HG02798 (cell line): ENCODE data around the gene LENG8.

Source experiments
- ATAC-seq: cut with Tn5 transposase; IDR thresholded peaks from one replicate; pipeline ENCODE4 v1.9.1; 2021; ENCODE audit warnings: mild to moderate bottlenecking; ENCODE audit not compliant: unreplicated experiment, poor library complexity

The LENG8 gene

DNA sequence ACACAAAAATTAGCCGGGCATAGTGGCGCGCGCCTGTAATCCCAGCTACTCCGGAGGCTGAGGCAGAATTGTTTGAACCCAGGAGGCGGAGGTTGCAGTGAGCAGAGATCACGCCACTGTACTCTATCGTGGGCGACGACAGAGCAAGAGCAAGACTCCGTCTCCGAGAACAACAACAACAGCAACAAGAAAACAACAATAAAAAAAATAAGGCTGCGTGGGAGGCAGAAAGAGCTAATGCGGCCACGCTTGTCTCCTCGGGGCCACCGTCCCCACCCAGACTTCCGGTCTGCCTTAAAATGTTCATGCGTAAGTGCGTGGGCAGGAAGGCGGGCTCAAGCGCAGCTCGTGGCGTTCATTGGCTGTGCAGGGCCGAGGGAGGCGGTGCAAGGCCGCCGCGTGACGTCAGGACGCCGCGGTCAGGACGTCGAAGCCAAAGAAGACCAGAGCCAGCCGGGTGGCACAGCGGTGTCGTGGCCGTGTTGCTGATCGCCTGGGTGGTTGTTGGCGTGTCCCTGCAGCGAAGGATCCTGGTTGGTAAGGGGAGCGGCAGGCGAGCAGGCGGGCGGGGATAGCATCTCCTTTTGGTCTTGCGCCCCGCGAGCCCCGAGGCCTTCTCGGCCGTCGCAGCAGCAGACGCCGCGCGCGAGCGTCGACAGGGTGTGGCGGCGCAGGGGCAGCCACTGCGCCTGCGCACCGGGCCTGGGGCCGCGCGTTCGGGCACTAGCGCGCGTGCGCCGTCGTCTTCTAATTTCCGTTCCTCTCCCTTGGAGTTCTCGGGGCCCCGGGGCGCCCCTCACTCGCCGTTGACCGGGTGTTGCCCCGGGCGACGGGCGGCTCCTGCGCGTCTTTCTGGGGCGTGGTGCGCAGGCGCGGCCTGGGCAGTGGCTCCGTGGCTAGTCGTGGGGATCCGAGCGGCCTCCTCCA, at the start of gene LENG8:
TSS of gene LENG8 (plus strand) at position 426 of the 927 bp plus-strand sequence. CDS start 2,146 bp downstream, outside the sequence.
- ATAC-seq = peak; percentile 90

DNA sequence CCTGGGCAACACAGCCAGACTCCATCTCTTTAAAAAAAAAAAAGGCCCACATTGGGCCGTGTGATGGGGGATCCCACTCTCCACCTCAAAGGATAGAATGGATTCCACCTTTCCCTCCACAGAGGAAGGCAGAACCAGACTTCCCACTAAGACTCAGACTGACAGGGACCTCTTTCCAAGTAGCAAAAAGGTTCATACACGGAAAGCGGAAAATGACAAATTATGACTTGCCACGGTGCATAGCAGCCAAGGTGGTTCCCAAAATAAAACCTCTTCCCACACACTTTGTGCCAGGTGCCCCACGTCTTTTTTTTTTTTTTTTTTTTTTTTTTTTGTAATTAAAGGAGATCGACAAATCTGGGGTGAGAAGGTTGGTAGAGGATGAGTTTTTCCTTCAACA, 48.1 kb upstream of the LENG8 start:
- no peak for ATAC-seq

DNA sequence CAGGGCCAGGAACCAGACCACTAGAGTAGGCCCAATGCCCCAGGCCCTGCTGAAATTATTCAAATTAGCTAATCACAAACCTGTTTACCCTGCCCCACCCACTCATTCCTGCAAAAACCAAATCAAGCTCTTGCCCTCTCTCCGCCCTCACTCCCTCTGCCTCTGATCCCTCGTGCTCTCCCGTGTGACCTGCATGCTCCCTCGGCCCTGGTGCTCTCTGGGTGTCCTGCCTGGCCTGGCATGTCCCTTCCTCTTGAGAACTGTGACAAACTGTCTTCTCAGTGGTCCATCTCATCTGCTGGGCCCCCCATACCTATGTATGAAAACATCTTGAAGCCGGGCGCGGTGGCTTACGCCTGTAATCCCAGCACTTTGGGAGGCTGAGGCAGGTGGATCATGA, 45.9 kb upstream of the LENG8 start:
- no peak for ATAC-seq

DNA sequence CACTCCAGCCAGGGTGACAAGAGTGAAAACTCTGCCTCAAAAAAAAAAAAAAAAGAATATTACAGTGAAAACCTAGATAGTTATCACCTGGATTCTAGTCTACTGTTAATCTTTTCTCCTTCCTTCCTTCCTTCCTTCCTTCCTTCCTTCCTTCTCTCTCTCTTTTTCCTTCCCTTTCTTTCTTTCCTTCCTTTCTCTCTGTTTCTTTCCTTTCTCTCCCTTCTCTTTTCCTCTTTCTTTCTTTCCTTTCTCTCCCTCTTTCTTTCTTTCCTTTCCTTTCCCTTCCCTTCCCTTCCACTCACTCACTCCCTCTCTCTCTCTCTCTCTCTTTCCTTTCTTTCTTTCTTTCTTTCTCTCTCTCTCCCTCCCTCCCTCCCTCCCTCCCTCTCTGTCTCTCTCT, 43.4 kb upstream of the LENG8 start:
- ATAC-seq = no peak

DNA sequence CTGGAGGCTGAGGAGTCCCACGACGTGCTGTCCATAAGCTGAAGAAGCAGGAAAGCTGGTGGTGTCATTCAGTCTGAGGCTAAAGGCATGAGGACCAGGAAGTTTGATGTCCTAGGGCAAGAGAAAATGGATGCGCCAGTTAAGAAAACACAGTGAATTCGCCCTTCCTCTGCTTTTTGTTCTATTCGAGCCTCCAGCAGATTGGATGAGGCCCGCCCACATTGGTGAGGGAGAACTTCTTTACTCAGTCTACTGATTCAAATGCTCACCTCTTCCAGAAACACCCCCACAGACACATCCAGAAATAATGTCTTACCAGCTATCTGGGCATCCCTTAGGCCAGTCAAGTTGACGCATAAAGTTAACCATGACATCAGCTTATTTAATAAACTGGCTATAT, 41.2 kb upstream of the LENG8 start:
- ATAC-seq = no peak

DNA sequence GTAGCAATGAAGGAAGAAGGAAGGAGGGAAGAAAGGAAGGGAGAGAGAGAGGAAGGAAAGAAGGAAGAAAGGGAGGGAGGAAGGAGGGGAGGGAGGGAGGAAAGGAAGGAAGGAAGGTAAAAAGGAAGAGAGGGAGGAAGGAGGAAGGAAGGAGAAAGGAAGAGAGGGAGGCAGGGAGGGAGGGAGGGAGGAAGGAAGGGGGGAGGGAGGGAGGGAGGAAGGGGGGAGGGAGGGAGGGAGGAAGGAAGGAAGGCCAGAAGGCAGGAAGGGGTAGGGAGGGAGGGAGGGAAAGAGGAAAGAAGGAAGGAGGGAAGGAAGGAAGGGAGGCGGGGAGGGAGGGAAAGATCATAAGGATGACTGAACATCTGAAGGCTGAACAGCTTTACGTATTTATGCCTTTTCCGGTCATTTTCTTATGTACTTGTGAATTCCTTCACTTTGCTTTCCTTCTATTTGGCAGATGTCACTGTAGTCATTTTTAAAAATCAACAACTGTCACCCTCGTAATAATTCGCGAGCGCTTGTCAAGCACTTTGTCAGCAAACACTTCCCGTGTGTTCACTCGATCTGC, 40.5 kb upstream of the LENG8 start:
- no peak for ATAC-seq

DNA sequence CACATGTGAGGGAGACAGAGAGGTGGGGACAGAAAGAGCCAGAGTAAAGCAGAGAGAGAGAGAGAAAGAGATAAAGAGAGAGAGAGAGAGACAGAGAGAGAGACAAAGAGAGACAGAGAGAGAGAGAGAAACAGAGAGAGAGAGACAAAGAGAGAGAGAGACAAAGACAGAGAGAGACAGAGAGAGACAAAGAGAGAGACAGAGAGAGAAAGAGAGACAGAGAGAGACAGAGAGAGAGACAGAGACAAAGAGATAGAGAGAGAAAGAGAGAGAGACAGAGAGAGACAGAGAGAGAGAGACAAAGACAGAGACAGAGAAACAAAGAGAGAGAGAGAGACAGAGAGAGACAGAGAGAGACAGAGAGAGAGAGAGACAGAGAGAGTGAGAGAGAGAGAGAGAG, 38.0 kb upstream of the LENG8 start:
- no peak for ATAC-seq

DNA sequence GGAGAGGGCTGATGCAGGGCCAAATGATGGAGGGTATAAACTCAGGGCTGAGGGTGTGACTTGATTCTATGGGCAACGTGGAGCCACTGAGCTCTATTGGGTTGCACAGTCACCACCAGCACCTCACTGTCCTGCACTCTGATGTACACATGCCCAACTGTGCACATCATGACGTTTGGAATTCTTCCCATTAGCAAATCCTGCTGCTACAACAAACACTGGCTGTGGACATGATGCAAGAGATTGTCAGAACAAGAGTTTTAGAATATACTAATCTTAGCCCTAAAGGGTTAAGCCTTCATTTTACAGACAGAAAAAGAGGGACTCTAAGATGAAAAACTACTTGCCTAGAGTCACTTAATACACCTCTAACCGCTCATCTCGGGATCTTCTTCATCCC, 36.1 kb upstream of the LENG8 start:
- no peak for ATAC-seq

DNA sequence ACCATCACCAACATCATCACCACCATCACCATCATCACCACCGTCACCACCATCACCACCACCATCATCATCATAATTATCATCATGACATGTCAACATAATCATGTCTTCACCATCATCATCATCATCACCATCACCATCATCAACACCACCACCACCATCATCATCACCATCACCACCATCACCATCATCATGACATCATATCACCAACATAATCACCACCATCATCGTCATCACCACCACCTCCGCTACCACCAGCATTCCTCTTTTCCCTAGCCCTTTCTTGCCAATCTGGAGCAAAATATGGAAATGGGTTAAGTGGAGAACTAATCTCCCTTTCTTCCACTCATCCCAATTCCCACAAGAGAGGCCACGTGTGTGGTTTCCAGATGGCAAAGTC, 34.8 kb upstream of the LENG8 start:
- no peak for ATAC-seq

DNA sequence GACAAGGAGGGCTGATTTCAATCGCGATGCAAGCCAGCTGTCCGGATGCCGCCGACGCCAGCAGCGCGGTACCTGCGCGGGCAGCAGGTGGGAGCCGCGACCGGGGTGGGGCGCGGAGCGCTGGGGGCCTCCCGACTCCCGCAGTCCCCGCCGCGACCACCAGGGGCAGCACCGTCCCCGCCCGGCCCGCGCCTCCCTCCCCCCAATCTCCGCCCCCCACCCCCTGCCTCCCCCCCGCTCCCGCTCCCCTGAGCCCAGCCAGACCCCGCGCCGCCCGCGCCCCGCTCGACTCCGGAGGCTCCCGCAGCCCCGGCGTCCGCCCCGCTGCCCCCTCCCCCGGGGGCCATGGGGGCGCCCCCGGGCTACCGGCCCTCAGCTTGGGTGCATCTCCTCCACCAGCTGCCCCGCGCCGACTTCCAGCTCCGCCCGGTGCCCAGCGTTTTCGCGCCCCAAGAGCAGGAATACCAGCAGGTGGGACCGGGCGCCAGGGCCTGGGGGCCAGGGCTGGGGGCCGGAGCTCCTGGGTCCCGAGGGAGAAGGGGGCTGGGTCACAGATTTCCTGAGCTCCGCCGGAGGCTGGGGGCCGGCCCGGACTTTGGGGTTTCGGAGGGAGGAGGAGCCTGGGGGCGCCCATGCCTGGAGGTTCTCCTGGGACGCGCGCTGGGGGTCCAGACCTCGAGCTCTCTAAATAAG, 33.6 kb upstream of the LENG8 start, which contains the start of gene TTYH1:
TSS of gene TTYH1 (plus strand) at position 257 of the 693 bp plus-strand sequence. CDS start at position 346, 89 bp downstream.
- no peak for ATAC-seq

DNA sequence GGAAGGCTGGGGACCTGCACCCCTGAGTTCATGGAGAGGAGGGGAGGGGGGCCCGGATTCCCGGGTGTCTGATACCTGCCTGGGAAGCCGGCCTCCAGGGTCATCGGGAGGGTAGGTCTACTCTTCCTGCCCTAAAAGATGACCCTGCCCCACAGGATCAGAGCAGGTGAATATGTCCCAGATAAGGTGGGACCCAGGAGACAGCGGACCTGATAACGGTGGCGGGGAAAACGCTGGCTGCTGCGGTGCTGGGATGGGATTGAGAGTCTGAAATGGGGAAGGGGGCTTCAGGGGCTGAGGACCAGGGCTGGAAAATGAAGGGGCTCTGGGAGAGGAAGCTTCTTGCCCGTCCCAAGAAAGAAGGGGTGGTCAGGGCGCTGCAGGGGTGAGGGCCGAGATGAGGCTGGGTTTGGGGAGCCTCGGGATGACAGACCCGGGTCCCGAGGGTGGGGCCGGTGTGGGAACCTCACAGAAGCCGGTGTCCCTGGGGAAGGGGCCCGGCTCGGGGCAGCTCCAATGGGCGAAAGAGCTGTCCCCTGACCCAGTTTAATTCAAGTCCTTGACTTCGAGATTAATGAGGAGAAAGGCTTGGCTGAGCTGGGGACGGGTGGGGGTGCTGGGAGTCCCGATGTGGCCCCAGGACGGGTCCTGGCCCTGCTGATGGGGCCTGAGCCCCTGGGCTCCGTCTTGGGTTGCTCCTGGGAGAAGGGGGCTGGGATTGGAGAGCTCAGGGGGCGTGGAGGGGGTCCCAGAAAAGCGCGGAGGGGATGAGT, 32.9 kb upstream of the LENG8 start:
- ATAC-seq = no peak

DNA sequence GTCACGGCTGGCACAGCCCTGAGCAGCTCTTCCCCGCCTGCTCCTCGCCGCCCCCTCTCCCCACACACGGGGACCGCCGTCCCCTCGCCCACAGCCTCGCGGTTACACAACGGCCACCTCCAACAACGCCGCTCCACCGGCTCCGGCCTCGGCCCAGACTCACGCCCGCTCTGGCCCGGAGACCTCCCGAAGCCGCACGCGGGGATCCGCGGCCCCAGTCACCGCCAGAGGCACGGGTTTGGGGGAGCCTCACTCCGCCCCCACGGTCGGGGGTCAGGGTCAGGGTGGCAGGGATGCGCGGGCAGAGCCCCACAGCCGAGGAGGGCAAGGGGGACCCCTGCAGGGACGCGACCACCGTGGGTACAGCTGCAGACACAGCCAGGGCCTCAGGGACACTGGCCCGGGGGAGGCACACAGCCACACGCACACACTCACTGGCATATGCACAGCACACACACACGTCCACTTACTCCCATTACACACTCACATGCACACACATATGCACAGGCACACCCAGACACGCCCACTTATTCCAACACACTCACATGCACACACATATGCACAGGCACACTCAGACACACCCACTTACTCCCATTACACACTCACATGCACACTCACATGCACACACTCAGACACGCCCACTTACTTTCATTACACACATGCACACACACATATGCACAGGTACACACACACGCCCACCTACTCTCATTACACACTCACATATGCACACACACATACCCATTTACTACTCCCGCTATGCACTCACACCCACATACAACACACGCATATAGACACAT, 32.1 kb upstream of the LENG8 start:
- ATAC-seq = no peak

DNA sequence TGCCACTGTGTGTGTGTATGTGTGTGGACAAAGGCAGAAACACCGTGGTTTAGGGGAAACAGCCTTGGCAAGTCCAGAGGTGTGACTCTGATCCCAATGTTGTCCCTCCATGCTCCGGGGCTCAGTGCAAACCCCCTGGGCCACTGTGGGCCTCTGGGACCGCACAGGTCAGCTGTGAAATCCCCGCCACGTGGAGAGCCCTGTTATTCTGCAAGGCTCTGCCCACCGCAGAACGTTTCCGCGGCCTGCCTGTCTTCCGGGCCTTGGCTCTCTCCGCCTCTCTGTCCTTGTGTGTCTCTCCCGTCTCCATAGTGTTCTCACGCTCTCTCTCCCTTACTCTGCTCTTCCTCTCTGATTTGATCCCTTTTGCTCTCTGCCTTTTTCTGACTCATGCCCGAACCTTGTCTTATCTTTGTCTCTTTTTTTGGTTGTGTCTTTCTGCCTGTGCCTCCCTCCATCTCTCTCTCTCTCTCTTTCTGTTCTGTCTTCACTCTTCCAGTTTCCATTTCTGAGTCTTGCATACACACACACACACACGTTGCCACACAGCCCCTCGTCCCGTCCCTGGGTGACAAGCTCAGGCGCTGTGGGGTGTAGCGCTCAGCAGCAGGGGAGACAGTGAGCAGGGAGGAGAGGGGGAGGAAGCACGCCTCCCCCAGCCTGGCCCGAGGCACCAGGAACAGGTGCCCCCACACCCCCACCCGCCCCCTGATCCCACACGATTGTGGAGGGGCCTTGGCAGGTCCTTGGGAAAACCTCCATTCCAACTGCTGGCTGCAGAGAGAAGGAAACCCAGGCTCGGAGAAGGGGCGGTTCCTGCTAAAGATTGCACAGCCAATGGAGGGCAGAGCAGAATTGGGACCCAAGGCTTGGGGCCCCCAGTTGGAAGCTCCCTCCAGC, 30.7 kb upstream of the LENG8 start:
- no peak for ATAC-seq

DNA sequence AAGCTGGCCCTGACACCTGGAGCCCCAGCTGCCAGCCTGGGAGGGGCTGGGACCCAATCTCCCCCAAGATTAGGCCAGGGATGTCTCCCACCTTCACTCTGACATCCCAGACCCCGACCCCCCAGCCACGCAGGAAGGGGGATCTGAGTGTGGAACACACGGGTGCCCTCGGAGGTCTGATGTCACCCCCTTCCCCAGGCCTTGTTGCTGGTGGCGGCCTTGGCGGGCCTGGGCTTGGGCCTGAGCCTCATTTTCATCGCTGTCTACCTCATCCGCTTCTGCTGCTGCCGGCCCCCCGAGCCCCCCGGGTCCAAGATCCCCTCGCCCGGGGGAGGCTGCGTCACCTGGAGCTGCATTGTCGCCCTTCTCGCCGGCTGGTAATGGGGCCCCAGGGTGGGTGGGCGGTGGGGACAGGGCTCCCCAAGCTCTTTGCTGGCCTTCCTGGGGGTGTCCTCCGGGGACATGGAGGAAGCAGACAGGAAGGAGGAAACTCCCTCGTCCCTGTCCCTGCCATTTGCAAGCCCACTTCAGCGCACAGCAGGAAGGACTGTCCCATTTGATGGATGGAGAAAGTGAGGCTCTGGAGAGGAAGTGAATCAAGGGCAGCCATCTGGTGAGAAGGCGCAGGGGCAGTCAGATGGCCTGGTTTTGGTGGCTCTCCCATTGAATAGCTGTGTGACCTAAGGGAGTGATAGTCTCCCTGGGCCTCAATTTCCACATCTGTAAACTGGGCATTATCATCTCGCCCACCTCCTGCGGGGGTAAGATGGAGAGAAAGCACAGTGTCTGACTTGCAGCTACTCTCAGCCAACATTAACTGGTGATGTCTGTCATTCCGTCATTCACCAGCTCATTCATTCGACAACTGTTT, 29.8 kb upstream of the LENG8 start:
- ATAC-seq = no peak

DNA sequence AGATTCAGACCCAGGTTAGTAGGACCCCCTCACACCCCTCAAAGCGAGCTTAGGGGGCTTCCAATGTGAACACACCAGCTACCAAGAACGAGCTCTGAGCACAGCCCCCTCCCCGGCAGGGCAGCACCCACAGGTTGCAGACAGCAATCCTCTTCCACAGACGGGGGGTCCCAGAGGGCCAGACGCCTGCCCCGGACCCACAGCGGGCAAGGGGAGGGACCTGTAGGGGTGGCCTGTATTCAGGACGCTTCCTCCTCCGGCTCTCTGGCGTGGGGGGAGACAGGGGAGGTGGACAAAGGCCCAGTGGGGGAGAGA, 29.0 kb upstream of the LENG8 start:
- ATAC-seq = no peak

DNA sequence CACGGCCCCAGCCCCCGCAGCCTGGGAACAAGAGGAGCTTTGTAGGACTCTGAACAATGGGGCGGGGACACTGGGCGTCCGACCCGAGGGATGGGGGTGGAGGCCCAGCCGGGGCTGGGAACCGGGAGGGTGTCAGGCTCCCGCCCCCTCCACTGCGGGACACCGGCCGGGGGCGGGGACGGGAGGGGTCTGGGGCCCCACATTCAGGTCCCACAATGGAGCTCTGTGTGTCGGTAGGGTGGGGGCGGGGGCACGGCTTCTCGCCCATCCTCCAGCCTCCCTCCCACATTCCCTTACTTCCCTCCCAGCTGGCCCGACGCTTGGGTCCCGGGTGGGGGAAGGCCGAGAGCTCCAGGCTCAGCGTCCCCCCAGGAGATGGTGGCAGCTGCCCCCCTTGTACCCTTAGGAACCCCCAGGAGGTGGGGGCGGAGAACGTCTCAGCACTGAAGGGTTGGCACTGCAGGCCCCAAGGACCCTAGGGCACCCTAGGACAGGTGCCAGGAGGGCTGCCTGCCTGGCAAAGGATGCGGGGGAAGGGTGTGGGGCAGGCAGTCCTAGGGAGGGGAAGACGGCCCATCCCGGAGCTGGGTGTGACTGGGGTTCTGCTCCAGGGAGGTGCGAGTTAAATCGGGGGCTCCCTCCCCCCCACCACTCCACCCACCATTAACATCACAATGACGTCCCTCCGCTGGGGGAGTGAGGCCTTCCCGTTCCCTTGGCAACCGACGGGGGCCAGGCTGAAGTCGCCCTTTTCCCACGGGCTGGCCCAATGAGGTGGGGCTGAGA, 28.4 kb upstream of the LENG8 start:
- ATAC-seq = no peak

DNA sequence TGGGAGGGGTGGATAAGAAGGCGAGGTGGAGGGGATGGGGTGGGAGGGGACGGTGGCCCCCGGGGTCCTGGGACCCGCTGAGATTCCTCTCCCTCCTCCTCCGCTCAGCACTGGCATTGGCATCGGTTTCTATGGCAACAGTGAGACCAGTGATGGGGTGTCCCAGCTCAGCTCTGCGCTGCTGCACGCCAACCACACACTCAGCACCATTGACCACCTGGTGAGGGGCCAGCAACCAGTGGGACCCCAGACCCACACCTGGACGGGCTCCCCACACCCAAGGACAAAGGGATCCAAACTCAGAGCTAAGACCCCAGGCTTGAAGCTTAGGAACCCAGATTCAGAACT, 27.9 kb upstream of the LENG8 start:
- ATAC-seq = no peak
